SU-DHL-6 (cell line): ENCODE results near the gene IRF7.

Source experiments
- H2AFZ ChIP-seq: fragments of 200-600 bp; sonication (generic); 2 replicates; pipeline ENCODE4 v1.6.1; 2014; ENCODE audit warnings: low read depth, mild to moderate bottlenecking, moderate library complexity, mixed read lengths, antibody characterized with exemption, low read length; ENCODE audit not compliant: severe bottlenecking
- H3F3A ChIP-seq: fragments of 200-600 bp; shearing (Covaris generic); 2 replicates; pipeline ENCODE4 v1.6.0; 2016; ENCODE audit warnings: antibody characterized with exemption, mild to moderate bottlenecking; ENCODE audit not compliant: insufficient read depth
- H3K27ac ChIP-seq: fragments of 200-600 bp; sonication (generic); 2 replicates; pipeline ENCODE4 v1.5.1; 2016; ENCODE audit warnings: low read depth, mild to moderate bottlenecking, low read length, moderate library complexity, mixed read lengths
- H3K27me3 ChIP-seq: fragments of 200-600 bp; sonication (generic), shearing (Covaris generic); 2 replicates; pipeline ENCODE4 v1.6.0; 2014; ENCODE audit warnings: mild to moderate bottlenecking, low read length
- H3K36me3 ChIP-seq: fragments of 200-600 bp; sonication (generic); 2 replicates; pipeline ENCODE4 v1.6.1; 2014; ENCODE audit warnings: mild to moderate bottlenecking, low read length, mixed read lengths
- H3K4me2 ChIP-seq: fragments of 300-600, 200-600 bp; shearing (Covaris generic), sonication (generic); 2 replicates; pipeline ENCODE4 v1.6.0; 2014; ENCODE audit warnings: low read length, low read depth, mild to moderate bottlenecking; ENCODE audit not compliant: poor library complexity, severe bottlenecking
- H3K4me3 ChIP-seq: fragments of 200-600 bp; sonication (generic); 2 replicates; pipeline ENCODE4 v1.5.1; 2014; ENCODE audit warnings: antibody characterized with exemption, low read length, mild to moderate bottlenecking, mixed read lengths; ENCODE audit not compliant: insufficient read depth, poor library complexity, severe bottlenecking
- H3K79me2 ChIP-seq: fragments of 200-600 bp; sonication (generic); 2 replicates; pipeline ENCODE4 v1.6.1; 2014; ENCODE audit warnings: mild to moderate bottlenecking, low read length, moderate library complexity; ENCODE audit not compliant: insufficient read depth
- H3K9ac ChIP-seq: fragments of 200-600 bp; sonication (generic); 2 replicates; pipeline ENCODE4 v1.7.0; 2014; ENCODE audit warnings: mild to moderate bottlenecking, low read length
- H3K9me2 ChIP-seq: fragments of 200-600 bp; sonication (generic); replicated peaks from 2 replicates; pipeline ENCODE4 v1.6.1; 2014; ENCODE audit warnings: low read length; ENCODE audit not compliant: insufficient read depth
- H3K9me3 ChIP-seq: fragments of 200-600 bp; sonication (generic); 2 replicates; pipeline ENCODE4 v1.6.1; 2014; ENCODE audit warnings: low read length, mixed read lengths; ENCODE audit not compliant: insufficient read depth
- H4K20me1 ChIP-seq: fragments of 200-600 bp; sonication (generic); 2 replicates; pipeline ENCODE4 v1.6.1; 2014; ENCODE audit warnings: low read depth, mild to moderate bottlenecking, antibody characterized with exemption, low read length, moderate library complexity, mixed read lengths
- CTCF ChIP-seq: fragments of 200-600 bp; sonication (generic); IDR thresholded peaks from one replicate; pipeline ENCODE4 v1.5.1; 2017; ENCODE audit warnings: antibody characterized with exemption, mild to moderate bottlenecking, low read length, moderate library complexity; ENCODE audit not compliant: insufficient read depth, poor library complexity, severe bottlenecking
- EZH2phosphoT487 ChIP-seq: fragments of 200-600 bp; sonication (generic), shearing (Covaris generic); conservative IDR thresholded peaks from 2 replicates; pipeline ENCODE4 v1.6.1; 2018; ENCODE audit warnings: mild to moderate bottlenecking, antibody characterized with exemption, low read length, moderate library complexity, mixed read lengths

The IRF7 gene

GRCh38 chr11:621838-622237 is 6.1 kb upstream of the IRF7 start:
- H3K36me3 ChIP-seq: no peaks in the 10 kb centered on the region
- no peaks in the 10 kb centered on the region for H3K79me2 ChIP-seq
- H3K9ac ChIP-seq: no peak overlapping the region
- TF ChIP-seq EZH2phosphoT487: no peak
- no peak for TF ChIP-seq CTCF
- H2AFZ ChIP-seq: no peak overlapping the region
- no peak overlapping the region for H3K4me2 ChIP-seq
- 0 out of 2 replicates have a peak, but pooled peaks cover 3% of the 10 kb centered on the region for H3F3A ChIP-seq
- H4K20me1 ChIP-seq: no peaks in the 10 kb centered on the region
- no peaks in the 10 kb centered on the region for H3K9me3 ChIP-seq
- no peaks in the 10 kb centered on the region for H3K9me2 ChIP-seq
- no peak overlapping the region for H3K4me3 ChIP-seq
- H3K27ac ChIP-seq: no peak overlapping the region
- no peaks in the 10 kb centered on the region for H3K27me3 ChIP-seq

GRCh38 chr11:620935-621814 is 5.4 kb upstream of the IRF7 start:
- no peak overlapping the region for H3K27ac ChIP-seq

GRCh38 chr11:620201-620600 is 4.5 kb upstream of the IRF7 start:
- no peak for TF ChIP-seq EZH2phosphoT487
- no peak for TF ChIP-seq CTCF
- Histone ChIP-seq H3K9me3 (no peaks in the 10 kb centered on the region), H3K4me2 (no peak overlapping the region)

More at GRCh38 chr11:620935-621814, 5.4 kb upstream of the IRF7 start:
- no peak overlapping the region for H2AFZ ChIP-seq
- no peaks in the 10 kb centered on the region for H3K9me3 ChIP-seq
- H3K4me3 ChIP-seq: no peak overlapping the region
- no peaks in the 10 kb centered on the region for H4K20me1 ChIP-seq
- no peak overlapping the region for H3K4me2 ChIP-seq
- H3K9ac ChIP-seq: no peak overlapping the region
- no peaks in the 10 kb centered on the region for H3K36me3 ChIP-seq
- no peak for TF ChIP-seq EZH2phosphoT487
- TF ChIP-seq CTCF: no peak
- H3K27me3 ChIP-seq: no peaks in the 10 kb centered on the region
- 0 out of 2 replicates have a peak, but pooled peaks cover 3% of the 10 kb centered on the region for H3F3A ChIP-seq
- H3K79me2 ChIP-seq: no peaks in the 10 kb centered on the region
- no peaks in the 10 kb centered on the region for H3K9me2 ChIP-seq

More at GRCh38 chr11:620201-620600, 4.5 kb upstream of the IRF7 start:
- Histone ChIP-seq H3K9ac (no peak overlapping the region), H3K27ac (no peak overlapping the region), H2AFZ (no peak overlapping the region), H3K79me2 (no peaks in the 10 kb centered on the region), H3K27me3 (no peaks in the 10 kb centered on the region), H4K20me1 (no peaks in the 10 kb centered on the region), H3K36me3 (no peaks in the 10 kb centered on the region), H3K9me2 (no peaks in the 10 kb centered on the region), H3K4me3 (no peak overlapping the region), H3F3A (0 out of 2 replicates have a peak, but pooled peaks cover 3% of the 10 kb centered on the region)
